ENCODE data around the gene ANGPTL7. TPM values are rescaled to one million over a fixed set of nuclear protein-coding genes. Genes with fewer than 3 reads are reported as not detected.
"Not testable (repeated sequence)": the region's sequence is repeated elsewhere in the genome, so short reads cannot be mapped to it uniquely, and the experiment has no call there.

Gene ANGPTL7
- total RNA-seq, 3 donors from 2014 or later, result 0.72 to 1.8 TPM; not detected in 1

- DNase-seq, result no peak
- Histone ChIP-seq H3K36me3 (ENCODE audit: low read depth) (no peaks in the 10 kb centered on the region), H3K4me3 (no peak overlapping the region), H3K4me1 (ENCODE audit: low read depth) (no peaks in the 10 kb centered on the region), H3K9me3 (no peaks in the 10 kb centered on the region)
- intact Hi-C loops (cut with DNase I, micrococcal nuclease), result no loop called here
- TF ChIP-seq CTCF (IDR thresholded peaks at IDR 0.05), result no peak
- no peak for ATAC-seq
Measured at GRCh38 chr1:11158291-11158690, 30.9 kb upstream of the ANGPTL7 start.

GRCh38 chr1:11158720-11159321, 30.3 kb upstream of the ANGPTL7 start:
- intact Hi-C loops (cut with DNase I, micrococcal nuclease), result no loop called here
- no peak for DNase-seq
- no peak for TF ChIP-seq CTCF (IDR thresholded peaks at IDR 0.05)
- no peaks in the 10 kb centered on the region for H3K4me1 ChIP-seq (ENCODE audit: low read depth)
- ATAC-seq, result no peak
- H3K9me3 ChIP-seq, result no peaks in the 10 kb centered on the region
- no peaks in the 10 kb centered on the region for H3K36me3 ChIP-seq (ENCODE audit: low read depth)
- no peak overlapping the region for H3K4me3 ChIP-seq

GRCh38 chr1:11162752-11163151, 26.4 kb upstream of the ANGPTL7 start:
- H3K4me3 ChIP-seq; ATAC-seq; intact Hi-C loops (cut with DNase I, micrococcal nuclease); DNase-seq; H3K9me3 ChIP-seq; H3K4me1 ChIP-seq (ENCODE audit: low read depth); H3K36me3 ChIP-seq (ENCODE audit: low read depth): not testable (repeated sequence)

GRCh38 chr1:11166744-11167143, 22.4 kb upstream of the ANGPTL7 start:
- H3K9me3 ChIP-seq; ATAC-seq; H3K4me3 ChIP-seq; intact Hi-C loops (cut with DNase I, micrococcal nuclease); DNase-seq; H3K36me3 ChIP-seq (ENCODE audit: low read depth); H3K4me1 ChIP-seq (ENCODE audit: low read depth): not testable (repeated sequence)

- no peaks in the 10 kb centered on the region for H3K4me1 ChIP-seq (ENCODE audit: low read depth)
- no peak for TF ChIP-seq CTCF (IDR thresholded peaks at IDR 0.05)
- H3K4me3 ChIP-seq, result no peak overlapping the region
Measured at GRCh38 chr1:11168731-11169130, 20.4 kb upstream of the ANGPTL7 start.

GRCh38 chr1:11169202-11169601, 20.0 kb upstream of the ANGPTL7 start:
- ATAC-seq, result no peak
- H3K36me3 ChIP-seq (ENCODE audit: low read depth), result no peaks in the 10 kb centered on the region

More at GRCh38 chr1:11168731-11169130, 20.4 kb upstream of the ANGPTL7 start:
- no peak for ATAC-seq
- intact Hi-C loops (cut with DNase I, micrococcal nuclease), result no loop called here
- no peak for DNase-seq
- no peaks in the 10 kb centered on the region for H3K9me3 ChIP-seq
- H3K36me3 ChIP-seq (ENCODE audit: low read depth), result no peaks in the 10 kb centered on the region

More at GRCh38 chr1:11169202-11169601, 20.0 kb upstream of the ANGPTL7 start:
- Histone ChIP-seq H3K4me3 (no peak overlapping the region), H3K9me3 (no peaks in the 10 kb centered on the region), H3K4me1 (ENCODE audit: low read depth) (no peaks in the 10 kb centered on the region)
- TF ChIP-seq CTCF (IDR thresholded peaks at IDR 0.05), result no peak
- DNase-seq, result no peak
- intact Hi-C loops (cut with DNase I, micrococcal nuclease), result no loop called here

Measured in mucosa of descending colon (tissue), 3 donors.